PC-9 (cell line): ENCODE measurements around the gene BAIAP3. TPM values are rescaled to one million over a fixed set of nuclear protein-coding genes. Genes with fewer than 3 reads are reported as not detected.

Experiments used
- BruUV-seq: library from RNA; stranded (reverse); fragments of 400-500 nt; replicated peaks from 2 replicates; lab custom pipeline; 2021; lab: Mats Ljungman, UMichigan
- CTCF ChIA-PET: fragments of 300-600 bp; sonication (Branson Sonifier 250); formaldehyde crosslinking; loops from one replicate; lab custom pipeline; 2022; ENCODE audit warnings: antibody characterized with exemption; lab: Charles Lee
- POLR2A ChIA-PET: fragments of 300-600 bp; sonication (Branson Sonifier 250); formaldehyde crosslinking; loops from one replicate; lab custom pipeline; 2022; ENCODE audit warnings: antibody characterized with exemption; ENCODE audit not compliant: unreplicated experiment; lab: Charles Lee
- DNase-seq, 2 experiments: peaks; one replicate each; pipeline versions ENCODE4 v3.0.0 to v3.0.0-alpha.2; 2015 to 2022; ENCODE audit warnings: mixed read lengths in 1 of 2
- H2AFZ ChIP-seq: fragments of 200-600 bp; sonication (generic); 2 replicates; pipeline ENCODE4 v1.8.1; 2017; ENCODE audit warnings: antibody characterized with exemption
- H3F3A ChIP-seq: fragments of 200-600 bp; sonication (generic); 2 replicates; pipeline ENCODE4 v1.8.1; 2017; ENCODE audit warnings: antibody characterized with exemption, mild to moderate bottlenecking, low read depth; ENCODE audit not compliant: insufficient read depth
- H3K27ac ChIP-seq: fragments of 200-600 bp; sonication (generic); 2 replicates; pipeline ENCODE4 v1.6.1; 2016; ENCODE audit warnings: mixed run types
- H3K27me3 ChIP-seq: fragments of 200-600 bp; sonication (generic); 2 replicates; pipeline ENCODE4 v1.6.1; 2016; ENCODE audit warnings: low read depth, mixed run types; ENCODE audit not compliant: insufficient read depth
- H3K36me3 ChIP-seq: fragments of 200-600 bp; sonication (generic); 2 replicates; pipeline ENCODE4 v1.6.1; 2016; ENCODE audit warnings: low read depth, mixed run types
- H3K4me1 ChIP-seq: fragments of 200-600 bp; sonication (generic); replicated peaks from 2 replicates; pipeline ENCODE4 v1.6.1; 2016; ENCODE audit warnings: mixed run types; ENCODE audit not compliant: insufficient read depth
- H3K4me2 ChIP-seq: fragments of 200-600 bp; sonication (generic); 2 replicates; pipeline ENCODE4 v1.6.1; 2017; ENCODE audit warnings: mixed run types
- H3K4me3 ChIP-seq: fragments of 200-600 bp; sonication (generic); 2 replicates; pipeline ENCODE4 v1.6.1; 2016; ENCODE audit warnings: mixed run types
- H3K79me2 ChIP-seq: fragments of 200-600 bp; sonication (generic); 2 replicates; pipeline ENCODE4 v1.6.1; 2017; ENCODE audit warnings: low read depth, mixed run types
- H3K9me2 ChIP-seq: fragments of 200-600 bp; sonication (generic); 2 replicates; pipeline ENCODE4 v1.8.1; 2017; ENCODE audit warnings: mild to moderate bottlenecking; ENCODE audit not compliant: insufficient read depth
- H3K9me3 ChIP-seq: fragments of 200-600 bp; sonication (generic); 2 replicates; pipeline ENCODE4 v1.8.1; 2016; ENCODE audit warnings: low read depth; ENCODE audit not compliant: insufficient read depth
- H4K20me1 ChIP-seq: fragments of 200-600 bp; sonication (generic); 2 replicates; pipeline ENCODE4 v1.8.1; 2017; ENCODE audit not compliant: insufficient read depth
- EZH2 ChIP-seq: fragments of 200-600 bp; sonication (generic); IDR thresholded peaks from 2 replicates; pipeline ENCODE4 v1.8.0; 2017; ENCODE audit warnings: antibody characterized with exemption, low read depth
- intact Hi-C: fragments of 100-400 bp; cut with micrococcal nuclease; formaldehyde crosslinking; loops from one replicate; pipeline ENCODE4 v1.10.0; 2022; ENCODE audit not compliant: unreplicated experiment
- total RNA-seq: library from RNA; stranded (reverse); gene quantifications from 2 replicates; pipeline ENCODE4 v1.2.3, GENCODE V29; 2021
- TF ChIP-seq, protein P1 (sequence below): fragments of 200-600 bp; sonication (generic); conservative IDR thresholded peaks from 2 replicates; pipeline ENCODE4 v1.6.1; 2017; ENCODE audit warnings: mixed run types, antibody characterized with exemption, mild to moderate bottlenecking, moderate library complexity

Gene BAIAP3
- total RNA-seq, 1 experiment from 2014 or later = 35.0 TPM

- 0 out of 2 replicates have a peak, but pooled peaks cover 3% of the 10 kb centered on the region for H4K20me1 ChIP-seq
- H3K27me3 ChIP-seq = no peaks in the 10 kb centered on the region
- H3K36me3 ChIP-seq = no peaks in the 10 kb centered on the region
- no peaks in the 10 kb centered on the region for H3K9me3 ChIP-seq
- POLR2A ChIA-PET = no interaction called here
- CTCF ChIA-PET = no interaction called here
- DNase-seq = no peak
- no peak overlapping the region for H2AFZ ChIP-seq
- intact Hi-C loops = no loop called here
- H3K4me1 ChIP-seq = peaks cover 17% of the 10 kb centered on the region
- H3F3A ChIP-seq = peaks cover 8% of the 10 kb centered on the region; the same call in 1 of the 2 replicates
- no peaks in the 10 kb centered on the region for H3K9me2 ChIP-seq
- H3K27ac ChIP-seq = no peak overlapping the region
- H3K79me2 ChIP-seq = peaks cover 39% of the 10 kb centered on the region
- no peak overlapping the region for H3K4me3 ChIP-seq
- TF ChIP-seq, protein P1, sequence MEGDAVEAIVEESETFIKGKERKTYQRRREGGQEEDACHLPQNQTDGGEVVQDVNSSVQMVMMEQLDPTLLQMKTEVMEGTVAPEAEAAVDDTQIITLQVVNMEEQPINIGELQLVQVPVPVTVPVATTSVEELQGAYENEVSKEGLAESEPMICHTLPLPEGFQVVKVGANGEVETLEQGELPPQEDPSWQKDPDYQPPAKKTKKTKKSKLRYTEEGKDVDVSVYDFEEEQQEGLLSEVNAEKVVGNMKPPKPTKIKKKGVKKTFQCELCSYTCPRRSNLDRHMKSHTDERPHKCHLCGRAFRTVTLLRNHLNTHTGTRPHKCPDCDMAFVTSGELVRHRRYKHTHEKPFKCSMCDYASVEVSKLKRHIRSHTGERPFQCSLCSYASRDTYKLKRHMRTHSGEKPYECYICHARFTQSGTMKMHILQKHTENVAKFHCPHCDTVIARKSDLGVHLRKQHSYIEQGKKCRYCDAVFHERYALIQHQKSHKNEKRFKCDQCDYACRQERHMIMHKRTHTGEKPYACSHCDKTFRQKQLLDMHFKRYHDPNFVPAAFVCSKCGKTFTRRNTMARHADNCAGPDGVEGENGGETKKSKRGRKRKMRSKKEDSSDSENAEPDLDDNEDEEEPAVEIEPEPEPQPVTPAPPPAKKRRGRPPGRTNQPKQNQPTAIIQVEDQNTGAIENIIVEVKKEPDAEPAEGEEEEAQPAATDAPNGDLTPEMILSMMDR = no peak
- TF ChIP-seq EZH2 = no peak
- H3K4me2 ChIP-seq = no peak overlapping the region
- no TSS peak for BruUV-seq
Measured at GRCh38 chr16:1349351-1349750, 15.9 kb downstream of the BAIAP3 start.

DNA sequence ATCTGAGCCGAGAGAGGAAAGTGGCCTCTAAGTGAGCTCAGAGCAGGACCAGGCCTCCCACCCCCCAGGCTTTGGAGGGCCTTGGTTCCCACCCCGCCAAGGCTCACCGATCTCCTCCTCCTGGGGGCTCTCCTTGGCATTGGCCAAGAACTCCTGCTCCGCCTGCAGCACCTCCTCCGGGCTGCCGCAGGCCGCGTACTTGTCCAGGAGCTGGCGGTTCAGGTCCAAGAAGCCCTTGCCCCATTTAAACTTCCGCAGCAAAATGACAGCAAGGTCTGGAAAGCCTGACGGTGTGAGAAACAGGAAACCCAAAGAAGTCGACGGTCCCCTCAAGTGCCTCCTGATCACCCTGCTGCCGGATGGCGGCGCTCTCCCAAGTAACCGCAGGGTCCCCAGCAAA is 16.5 kb downstream of the BAIAP3 start:
- ChIA-PET POLR2A (no interaction called here), CTCF (no interaction called here)
- Histone ChIP-seq H2AFZ (no peak overlapping the region), H3K4me1 (peaks cover 17% of the 10 kb centered on the region), H3K4me3 (no peak overlapping the region), H3K4me2 (peak overlapping the region; percentile 95; the same call in 1 of the 2 replicates), H3K36me3 (no peaks in the 10 kb centered on the region), H3K9me2 (no peaks in the 10 kb centered on the region), H3K27me3 (no peaks in the 10 kb centered on the region), H4K20me1 (0 out of 2 replicates have a peak, but pooled peaks cover 6% of the 10 kb centered on the region), H3F3A (peaks cover 8% of the 10 kb centered on the region; the same call in 1 of the 2 replicates), H3K9me3 (no peaks in the 10 kb centered on the region), H3K79me2 (peaks cover 44% of the 10 kb centered on the region), H3K27ac (no peak overlapping the region)
- DNase-seq = no peak
- BruUV-seq = TSS peak; percentile 43
- TF ChIP-seq, protein P1 = no peak
- TF ChIP-seq EZH2 = no peak
- intact Hi-C loops = no loop called here

- CTCF ChIA-PET = no interaction called here
- peaks cover 51% of the 10 kb centered on the region for H3K79me2 ChIP-seq
- H3K4me1 ChIP-seq = peaks cover 17% of the 10 kb centered on the region
- no peaks in the 10 kb centered on the region for H3K36me3 ChIP-seq
- no TSS peak for BruUV-seq
- no peak overlapping the region for H2AFZ ChIP-seq
- H3K4me2 ChIP-seq = peak overlapping the region; percentile 95
- 0 out of 2 replicates have a peak, but pooled peaks cover 6% of the 10 kb centered on the region for H4K20me1 ChIP-seq
- POLR2A ChIA-PET = no interaction called here
- H3K9me2 ChIP-seq = no peaks in the 10 kb centered on the region
- H3K27me3 ChIP-seq = no peaks in the 10 kb centered on the region
- intact Hi-C loops = no loop called here
- no peak for TF ChIP-seq EZH2
- TF ChIP-seq, protein P1 = no peak
- H3K9me3 ChIP-seq = no peaks in the 10 kb centered on the region
- DNase-seq = no peak
- no peak overlapping the region for H3K27ac ChIP-seq
- peaks cover 8% of the 10 kb centered on the region; the same call in 1 of the 2 replicates for H3F3A ChIP-seq
- H3K4me3 ChIP-seq = peak overlapping the region; percentile 96
Measured at GRCh38 chr16:1350691-1351090, 17.2 kb downstream of the BAIAP3 start.
